Neuronal stem cell (in vitro differentiated cells): ENCODE data around the gene ABCC4.
A peak's percentile ranks its signal among the peaks of the same experiment; 100 is the strongest.

Experiments
- DNase-seq: peaks from one replicate; pipeline ENCODE4 v3.0.0-alpha.2; 2013; ENCODE audit warnings: low spot score
- H2AFZ ChIP-seq: one replicate; pipeline ENCODE4 v1.6.1; 2013; ENCODE audit warnings: mild to moderate bottlenecking, low read length, inconsistent platforms
- H2AK5ac ChIP-seq: 2 replicates; pipeline ENCODE4 v1.6.1; 2013; ENCODE audit warnings: low read depth, mild to moderate bottlenecking, inconsistent platforms, low read length, moderate library complexity, mixed read lengths
- H2BK120ac ChIP-seq: 2 replicates; pipeline ENCODE4 v1.6.1; 2013; ENCODE audit warnings: low read depth, mild to moderate bottlenecking, inconsistent platforms, low read length, moderate library complexity, mixed read lengths
- H2BK12ac ChIP-seq: one replicate; pipeline ENCODE4 v1.6.1; 2013; ENCODE audit warnings: low read length, inconsistent platforms
- H2BK15ac ChIP-seq: 2 replicates; pipeline ENCODE4 v1.6.1; 2013; ENCODE audit warnings: mild to moderate bottlenecking, low read length, inconsistent platforms, mixed read lengths
- H2BK5ac ChIP-seq: one replicate; pipeline ENCODE4 v1.6.1; 2013; ENCODE audit warnings: inconsistent platforms, mild to moderate bottlenecking, low read length, moderate library complexity
- H3K14ac ChIP-seq: one replicate; pipeline ENCODE4 v1.6.1; 2013; ENCODE audit warnings: low read length, inconsistent platforms
- H3K18ac ChIP-seq: 2 replicates; pipeline ENCODE4 v1.6.1; 2013; ENCODE audit warnings: low read length, inconsistent platforms
- H3K23ac ChIP-seq: 2 replicates; pipeline ENCODE4 v1.6.1; 2013; ENCODE audit warnings: low read depth, mild to moderate bottlenecking, mixed read lengths, low read length, inconsistent platforms; ENCODE audit not compliant: poor library complexity
- H3K27ac ChIP-seq: replicated peaks from 3 replicates; pipeline ENCODE4 v1.5.1; 2013; ENCODE audit warnings: low read length, inconsistent platforms
- H3K27me3 ChIP-seq, 3 experiments: 2 replicates each; pipeline ENCODE4 v1.6.1; 2013; ENCODE audit warnings: low read length in 3 of 3, mild to moderate bottlenecking in 2 of 3, inconsistent platforms in 1 of 3, low read depth in 1 of 3, mixed read lengths in 1 of 3, moderate library complexity in 1 of 3; ENCODE audit not compliant: control insufficient read depth in 3 of 3, insufficient read depth in 3 of 3
- H3K36me3 ChIP-seq, 2 donors: replicated peaks in 1 of 2; 2 replicates each; pipeline ENCODE4 v1.6.1; 2013; ENCODE audit warnings: low read length in 2 of 2; ENCODE audit not compliant: control insufficient read depth in 2 of 2, insufficient read depth in 2 of 2
- H3K4ac ChIP-seq: 2 replicates; pipeline ENCODE4 v1.6.1; 2013; ENCODE audit warnings: inconsistent platforms, mild to moderate bottlenecking, low read length, moderate library complexity
- H3K4me1 ChIP-seq, 2 donors: 1 replicate in 1 of 2; 2 replicates in 1 of 2; pipeline ENCODE4 v1.6.1; 2013; ENCODE audit warnings: low read length in 2 of 2, low read depth in 1 of 2; ENCODE audit not compliant: control insufficient read depth in 2 of 2, insufficient read depth in 1 of 2
- H3K4me2 ChIP-seq: one replicate; pipeline ENCODE4 v1.6.1; 2013; ENCODE audit warnings: mild to moderate bottlenecking, low read length, inconsistent platforms; ENCODE audit not compliant: insufficient read depth, poor library complexity, severe bottlenecking
- H3K4me3 ChIP-seq, 2 donors: 2 replicates each; pipeline ENCODE4 v1.5.1; 2013; ENCODE audit warnings: low read length in 2 of 2, mild to moderate bottlenecking in 2 of 2, inconsistent platforms in 1 of 2, moderate library complexity in 1 of 2
- H3K79me1 ChIP-seq: one replicate; pipeline ENCODE4 v1.6.1; 2013; ENCODE audit warnings: low read depth, mild to moderate bottlenecking, inconsistent platforms, low read length, moderate library complexity
- H3K9ac ChIP-seq: one replicate; pipeline ENCODE4 v1.6.1; 2013; ENCODE audit warnings: mild to moderate bottlenecking, low read depth, low read length, inconsistent platforms; ENCODE audit not compliant: poor library complexity
- H3K9me3 ChIP-seq, 2 donors: replicated peaks in 1 of 2; 2 replicates each; pipeline versions ENCODE3 to v1.6.1; 2013; ENCODE audit warnings: low read length in 2 of 2, mild to moderate bottlenecking in 2 of 2, inconsistent platforms in 1 of 2, low read depth in 1 of 2, mixed read lengths in 1 of 2, moderate library complexity in 1 of 2; ENCODE audit not compliant: control insufficient read depth in 2 of 2, insufficient read depth in 1 of 2
- H4K8ac ChIP-seq: one replicate; pipeline ENCODE4 v1.6.1; 2013; ENCODE audit warnings: low read depth, mild to moderate bottlenecking, inconsistent platforms, low read length, moderate library complexity
- H4K91ac ChIP-seq: one replicate; pipeline ENCODE4 v1.6.1; 2013; ENCODE audit warnings: low read length, low read depth, mild to moderate bottlenecking, inconsistent platforms; ENCODE audit not compliant: poor library complexity
- whole genome bisulfite sequencing, 2 donors: extraction: QIAGEN DNeasy Blood & Tissue Kit; methylation state at CpG; one replicate each; pipeline ENCODE4 v1.1.7; 2013; ENCODE audit warnings: missing lambda C conversion rate in 2 of 2, mixed read lengths in 1 of 2; ENCODE audit not compliant: insufficient read length in 2 of 2, insufficient replicate concordance in 1 of 2; ENCODE audit errors: extremely low coverage in 2 of 2; 5-methylcytosine and 5-hydroxymethylcytosine counted together

The ABCC4 gene

GRCh38 chr13:95247852-95248251, 53.4 kb downstream of the ABCC4 start:
- Histone ChIP-seq H2BK12ac (no peak overlapping the region), H4K91ac (no peak overlapping the region), H3K4me2 (no peak overlapping the region), H3K27me3 (no peaks in the 10 kb centered on the region), H4K8ac (no peak overlapping the region), H3K36me3 (peaks cover 0 to 6% of the 10 kb centered on the region in 2 donors), H3K14ac (no peak overlapping the region), H3K4ac (no peak overlapping the region), H2AK5ac (no peak overlapping the region), H2BK15ac (no peak overlapping the region), H3K79me1 (no peaks in the 10 kb centered on the region), H3K23ac (no peak overlapping the region), H2BK5ac (no peak overlapping the region), H3K4me3 (no peak overlapping the region), H3K18ac (no peak overlapping the region), H3K9ac (no peak overlapping the region), H3K4me1 (peaks cover 0 to 2% of the 10 kb centered on the region in 2 donors), H3K9me3 (no peaks in the 10 kb centered on the region), H2BK120ac (no peak overlapping the region), H2AFZ (no peak overlapping the region), H3K27ac (no peak overlapping the region)
- DNase-seq, result no peak
- WGBS, 2 donors, result no CpG with 5 or more reads among the region's 2 CpGs

GRCh38 chr13:95247171-95247570, 54.1 kb downstream of the ABCC4 start:
- no peak overlapping the region for H3K4ac ChIP-seq
- peaks cover 0 to 2% of the 10 kb centered on the region in 2 donors for H3K4me1 ChIP-seq
- peaks cover 0 to 6% of the 10 kb centered on the region in 2 donors for H3K36me3 ChIP-seq
- no peak overlapping the region for H3K18ac ChIP-seq
- H3K23ac ChIP-seq, result no peak overlapping the region
- no peaks in the 10 kb centered on the region for H3K79me1 ChIP-seq
- no CpG with 5 or more reads among the region's 4 CpGs for WGBS, 2 donors
- H3K27ac ChIP-seq, result no peak overlapping the region
- no peak overlapping the region for H4K8ac ChIP-seq
- H3K27me3 ChIP-seq, result no peaks in the 10 kb centered on the region
- H2BK5ac ChIP-seq, result no peak overlapping the region
- H3K9me3 ChIP-seq, result no peaks in the 10 kb centered on the region
- no peak overlapping the region for H4K91ac ChIP-seq
- H3K9ac ChIP-seq, result no peak overlapping the region
- no peak overlapping the region for H2BK12ac ChIP-seq
- H3K4me3 ChIP-seq, result no peak overlapping the region
- no peak for DNase-seq
- no peak overlapping the region for H2BK120ac ChIP-seq
- no peak overlapping the region for H2AK5ac ChIP-seq
- H3K4me2 ChIP-seq, result no peak overlapping the region
- H2AFZ ChIP-seq, result no peak overlapping the region
- no peak overlapping the region for H3K14ac ChIP-seq
- no peak overlapping the region for H2BK15ac ChIP-seq

GRCh38 chr13:95246292-95247082, 54.8 kb downstream of the ABCC4 start:
- Histone ChIP-seq H3K18ac (no peak overlapping the region), H3K4me3 (no peak overlapping the region), H2AFZ (no peak overlapping the region), H3K9me3 (no peaks in the 10 kb centered on the region), H3K36me3 (peaks cover 0 to 6% of the 10 kb centered on the region in 2 donors), H2BK15ac (no peak overlapping the region), H4K8ac (no peak overlapping the region), H3K14ac (no peak overlapping the region), H3K9ac (no peak overlapping the region), H2BK12ac (no peak overlapping the region), H3K27ac (no peak overlapping the region), H3K4ac (no peak overlapping the region), H3K4me1 (peaks cover 0 to under 1% of the 10 kb centered on the region in 2 donors), H3K23ac (no peak overlapping the region), H4K91ac (no peak overlapping the region), H2AK5ac (no peak overlapping the region), H3K79me1 (no peaks in the 10 kb centered on the region), H3K4me2 (no peak overlapping the region), H3K27me3 (no peaks in the 10 kb centered on the region), H2BK120ac (no peak overlapping the region), H2BK5ac (no peak overlapping the region)
- no peak for DNase-seq
- WGBS, 2 donors, result no CpG with 5 or more reads among the region's 10 CpGs

- H3K79me1 ChIP-seq, result no peaks in the 10 kb centered on the region
- no peak overlapping the region for H2AFZ ChIP-seq
- H4K8ac ChIP-seq, result no peak overlapping the region
- no peak overlapping the region for H2BK12ac ChIP-seq
- no peak overlapping the region for H3K4me3 ChIP-seq
- no peak overlapping the region for H3K4me2 ChIP-seq
- no peaks in the 10 kb centered on the region for H3K27me3 ChIP-seq
- H3K23ac ChIP-seq, result peak overlapping the region; percentile 8
- H3K18ac ChIP-seq, result no peak overlapping the region
- H3K9me3 ChIP-seq, result no peaks in the 10 kb centered on the region
- no peak overlapping the region for H2AK5ac ChIP-seq
- no peak overlapping the region for H3K27ac ChIP-seq
- DNase-seq, result no peak
- no peak overlapping the region for H3K14ac ChIP-seq
- no CpG with 5 or more reads among the region's 2 CpGs for WGBS, 2 donors
- no peak overlapping the region for H2BK5ac ChIP-seq
- H2BK120ac ChIP-seq, result no peak overlapping the region
- H3K9ac ChIP-seq, result no peak overlapping the region
- no peak overlapping the region for H2BK15ac ChIP-seq
- H3K4me1 ChIP-seq, result no peaks in the 10 kb centered on the region
- no peak overlapping the region for H4K91ac ChIP-seq
- H3K4ac ChIP-seq, result no peak overlapping the region
- H3K36me3 ChIP-seq, result peaks cover 0 to 6% of the 10 kb centered on the region in 2 donors
Observed at GRCh38 chr13:95245071-95245470, 56.2 kb downstream of the ABCC4 start.
